ENCODE data around the gene PHC3.

Gene PHC3

DNA sequence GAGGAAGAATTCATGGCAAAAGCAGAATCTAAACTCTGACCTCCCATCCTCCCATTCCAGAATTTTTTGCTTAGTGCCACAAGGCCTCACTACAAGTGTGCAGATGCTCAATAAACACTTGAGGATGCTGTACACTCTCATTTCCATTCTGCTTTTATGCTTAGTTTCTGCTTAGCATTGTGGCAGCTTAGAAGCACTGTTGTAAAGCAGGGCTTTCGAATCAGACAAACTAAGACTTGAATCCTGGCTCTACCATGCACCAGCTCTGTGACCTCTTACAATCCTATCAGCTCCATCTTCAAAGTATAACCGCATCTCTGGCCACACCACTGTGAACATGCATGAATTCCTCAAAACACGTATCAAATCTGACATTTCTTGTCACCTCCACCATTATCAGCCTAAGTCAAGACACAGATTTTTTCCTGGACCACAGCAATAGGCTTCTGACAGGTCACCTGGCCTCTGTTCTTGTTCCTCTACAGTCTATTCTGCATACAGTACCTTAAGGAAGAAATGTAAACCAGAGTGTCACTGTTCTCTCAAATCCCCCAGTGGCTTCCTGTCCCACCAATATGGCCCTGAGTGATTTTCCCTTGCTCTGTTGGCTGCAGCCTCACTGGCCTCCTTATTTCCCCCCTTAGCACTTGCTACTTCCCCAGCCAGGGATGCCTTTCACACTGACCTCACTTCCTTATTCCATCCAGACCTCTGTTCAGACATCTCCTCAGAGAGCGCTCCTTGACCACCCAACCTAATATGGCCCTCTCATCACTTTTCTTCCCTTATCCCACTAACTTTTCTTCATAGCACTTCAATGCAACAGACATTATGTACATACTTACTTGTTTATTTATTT is 8.1 kb upstream of the PHC3 start:
- no peak for DNase-seq

DNA sequence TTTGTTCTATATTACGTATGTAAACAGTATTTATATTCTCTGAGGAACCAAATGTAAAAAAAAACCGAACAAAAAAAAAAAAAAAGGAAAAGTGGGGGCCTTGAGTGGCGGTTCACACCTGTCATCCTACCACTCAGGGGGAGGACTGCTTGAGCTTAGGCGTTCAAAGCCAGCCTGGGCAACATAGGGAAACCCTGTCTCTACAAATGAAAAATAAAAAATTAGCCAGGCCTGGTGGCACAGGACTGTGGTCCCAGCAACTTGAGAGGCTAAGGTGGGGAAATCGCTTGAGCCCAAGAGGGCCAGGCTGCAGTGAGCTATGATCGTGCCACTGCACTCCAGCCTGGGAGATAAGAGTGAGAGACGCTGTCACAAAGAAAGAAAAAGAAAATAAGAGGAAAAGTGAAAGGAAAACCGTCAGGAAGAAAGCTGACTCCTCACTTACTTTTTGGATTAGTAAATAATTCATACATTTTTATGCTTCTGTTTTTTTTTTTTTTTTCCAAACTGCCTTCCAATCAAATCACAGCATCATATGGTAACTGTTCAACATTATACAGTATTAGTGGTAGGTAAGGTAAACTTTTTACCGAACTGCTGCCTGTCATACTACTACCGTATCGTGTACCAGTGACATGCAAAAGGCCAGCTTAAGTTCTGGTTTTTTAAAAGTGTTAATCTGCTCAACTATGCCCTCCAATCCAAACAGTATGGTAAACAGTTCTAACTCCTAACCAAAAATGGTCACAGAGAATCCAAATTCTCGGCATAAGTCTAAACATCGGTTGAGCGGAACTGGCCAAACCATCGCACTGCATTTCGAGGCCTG is 1.2 kb downstream of the PHC3 start:
- peak in 1 of 2 experiments; percentile 18 for DNase-seq

DNA sequence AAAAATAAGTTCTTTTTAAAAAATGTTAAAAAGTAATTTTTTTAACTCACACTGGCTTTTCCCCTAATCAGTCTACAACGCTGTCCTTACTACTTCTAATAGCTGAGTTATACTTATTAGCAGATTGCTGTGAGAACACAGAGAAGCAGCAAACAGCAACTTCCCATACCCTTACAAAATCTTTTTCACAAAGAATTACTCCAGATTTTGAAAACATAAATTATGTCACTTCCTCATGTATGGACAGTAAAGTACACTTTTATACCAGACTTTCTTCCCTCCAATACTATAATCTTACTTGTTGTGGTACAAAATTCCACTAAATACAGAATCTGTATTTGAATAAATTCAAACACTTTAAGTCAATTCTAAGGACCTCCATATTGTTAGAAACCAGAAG is 2.1 kb downstream of the PHC3 start:
- no peak for DNase-seq

DNA sequence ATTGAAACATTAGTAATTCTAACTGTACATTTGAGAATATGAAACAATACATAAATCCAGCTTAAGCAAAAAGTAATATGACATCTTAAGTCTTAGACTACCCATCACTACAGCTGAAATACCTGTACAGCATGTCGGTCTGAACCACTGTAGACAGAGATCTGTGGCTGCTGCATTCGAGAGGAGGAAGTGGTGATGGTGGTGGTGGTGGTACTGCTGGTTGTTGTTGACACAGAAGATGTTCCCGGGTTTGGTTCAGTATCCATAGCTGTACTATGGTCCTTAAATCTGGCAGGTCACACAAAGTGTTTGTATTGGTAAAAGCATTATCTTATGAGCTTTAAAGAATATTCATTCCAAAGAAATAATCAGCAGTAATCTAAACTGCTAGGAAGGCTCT is 2.9 kb downstream of the PHC3 start:
- DNase-seq: peak; percentile 36 to 46

DNA sequence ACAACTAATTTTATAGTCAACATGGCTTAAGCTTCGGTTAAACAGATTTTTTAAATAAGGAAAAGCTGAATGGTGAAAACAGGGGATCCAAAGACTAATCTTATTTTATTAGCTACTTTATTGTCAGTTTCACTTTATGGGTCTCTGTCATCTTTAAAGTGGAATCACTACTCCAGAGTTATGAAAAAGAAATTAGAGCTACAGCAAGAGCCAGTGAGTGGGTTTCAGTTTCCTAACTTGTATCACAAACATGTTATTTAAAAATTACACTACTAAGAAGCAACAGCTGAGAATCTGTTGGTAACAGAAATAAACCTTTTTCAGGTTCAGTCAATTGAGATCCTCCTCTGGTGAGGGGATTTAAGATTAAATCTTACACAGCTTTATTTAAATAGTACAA is 10.0 kb downstream of the PHC3 start:
- DNase-seq: no peak

DNA sequence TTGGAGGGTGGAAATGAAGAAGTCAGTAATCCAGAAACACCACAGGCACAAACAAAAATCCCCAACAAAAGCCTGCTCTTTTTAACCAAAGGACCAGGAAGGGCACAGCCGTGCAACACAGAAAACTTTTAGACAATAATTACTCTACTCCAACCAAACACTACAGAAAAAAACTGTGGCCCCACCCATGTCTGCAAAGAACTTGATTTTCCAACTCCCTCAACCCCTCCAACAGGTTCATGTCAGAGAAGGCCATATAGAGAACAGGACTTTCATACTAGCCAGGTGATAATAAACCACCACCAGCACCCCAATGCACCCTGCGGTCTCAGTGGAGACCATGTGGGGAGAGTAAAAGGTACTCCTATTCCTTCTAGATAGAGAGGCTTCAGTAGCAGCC is 16.8 kb downstream of the PHC3 start:
- DNase-seq: no peak

DNA sequence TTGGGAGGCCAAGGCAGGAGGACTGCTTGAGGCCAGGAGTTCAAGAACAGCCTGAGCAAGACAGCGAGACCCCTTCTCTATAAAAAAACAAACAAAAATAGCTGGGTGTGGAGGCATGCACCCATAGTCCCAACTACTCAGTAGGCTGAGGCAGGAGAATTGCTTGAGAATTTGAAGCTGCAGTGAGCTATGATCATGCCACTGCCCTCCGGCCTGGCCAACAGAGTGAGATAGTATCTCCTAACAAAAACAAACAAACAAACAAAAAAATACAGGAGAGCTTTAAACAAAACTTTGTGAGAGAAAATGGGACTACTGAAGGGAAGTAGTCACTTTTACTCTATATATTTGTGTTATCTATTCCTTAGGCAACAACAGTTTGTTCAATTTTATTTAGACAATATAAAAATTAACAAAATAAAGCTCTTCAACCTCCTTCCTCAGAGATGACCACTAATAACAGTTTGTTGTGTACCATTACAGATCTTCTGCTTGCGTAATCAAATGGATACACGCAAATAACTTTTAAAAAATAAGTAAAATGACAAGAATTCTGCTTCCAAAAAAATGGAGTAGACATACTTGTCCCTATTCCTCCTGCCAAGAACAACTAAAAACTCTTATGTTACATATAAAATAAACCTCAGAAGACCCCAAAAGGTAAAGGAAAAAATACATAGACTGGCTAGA is 17.4 kb downstream of the PHC3 start:
- no peak for DNase-seq

DNA sequence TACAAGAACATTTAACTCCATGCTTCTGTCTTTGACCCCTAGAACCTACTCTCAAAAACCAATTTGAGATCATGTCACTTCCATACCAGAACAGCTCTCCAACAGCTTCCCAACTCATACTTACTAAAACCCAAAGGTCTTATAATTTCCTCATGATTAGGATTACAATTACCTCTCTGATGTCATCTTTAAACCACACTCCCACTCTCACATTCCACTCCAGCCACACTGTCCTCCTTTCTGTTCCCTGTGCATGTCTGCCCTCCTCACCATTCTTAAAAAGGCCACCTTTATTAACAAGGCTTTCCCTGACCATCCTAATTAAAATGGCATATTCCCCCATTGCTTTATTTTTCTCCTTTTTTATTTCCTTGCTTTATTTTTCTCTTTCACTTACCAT is 18.9 kb downstream of the PHC3 start:
- DNase-seq: no peak

DNA sequence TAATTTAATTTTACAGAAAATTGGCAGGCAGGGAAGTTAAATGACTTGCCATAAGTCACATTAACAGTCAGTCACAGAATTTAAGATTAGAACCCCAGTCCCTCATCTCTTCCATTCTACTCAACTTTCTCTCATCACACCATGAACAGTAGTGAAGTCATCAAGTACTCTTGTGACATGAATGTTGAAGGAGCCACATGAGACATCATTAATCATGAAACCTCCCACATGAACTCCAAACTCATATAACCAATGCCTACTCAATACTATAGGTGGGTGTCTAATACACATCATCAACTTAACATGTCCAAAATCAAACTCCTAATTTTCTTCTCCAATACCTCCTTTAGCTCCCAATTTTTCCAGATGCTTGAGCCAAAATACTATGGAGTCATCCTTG is 19.5 kb downstream of the PHC3 start:
- no peak for DNase-seq

DNA sequence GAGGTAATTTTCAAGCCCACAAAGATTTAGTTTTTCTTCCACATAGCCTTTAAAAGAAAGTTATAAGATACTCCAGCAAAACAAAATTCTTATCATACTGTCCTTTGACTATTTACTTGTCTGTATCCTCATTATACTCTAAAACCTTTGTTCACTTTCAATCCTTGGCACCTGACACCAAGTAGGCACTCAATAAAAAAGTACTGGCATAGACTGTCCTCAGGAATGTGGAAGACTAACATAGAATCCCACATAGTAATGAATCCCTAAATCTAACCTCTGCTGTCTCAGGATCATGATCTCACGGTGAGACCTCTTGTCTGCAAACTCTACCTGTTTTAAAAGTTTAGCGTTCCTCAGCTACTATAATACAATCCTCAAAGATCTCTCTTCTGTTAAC is 21.6 kb downstream of the PHC3 start:
- no peak for DNase-seq

DNA sequence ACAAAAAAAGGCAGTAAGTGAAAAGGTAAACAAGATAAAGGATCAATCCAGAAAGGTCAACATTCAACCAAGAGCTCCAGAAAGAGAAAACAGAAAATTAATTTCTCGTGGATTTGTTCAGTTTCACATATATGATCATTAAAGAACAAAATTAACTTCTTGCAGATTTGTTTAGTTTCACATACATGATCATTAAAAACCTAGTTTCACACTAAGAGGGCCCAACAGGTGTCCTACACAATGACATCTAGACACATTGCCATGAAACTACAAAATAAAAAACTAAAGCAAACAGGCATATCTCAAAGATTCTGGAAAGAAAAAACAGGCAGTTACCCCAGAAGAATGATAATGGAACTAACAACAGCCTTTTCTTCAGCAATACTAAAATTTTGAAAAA is 22.1 kb downstream of the PHC3 start:
- no peak for DNase-seq

DNA sequence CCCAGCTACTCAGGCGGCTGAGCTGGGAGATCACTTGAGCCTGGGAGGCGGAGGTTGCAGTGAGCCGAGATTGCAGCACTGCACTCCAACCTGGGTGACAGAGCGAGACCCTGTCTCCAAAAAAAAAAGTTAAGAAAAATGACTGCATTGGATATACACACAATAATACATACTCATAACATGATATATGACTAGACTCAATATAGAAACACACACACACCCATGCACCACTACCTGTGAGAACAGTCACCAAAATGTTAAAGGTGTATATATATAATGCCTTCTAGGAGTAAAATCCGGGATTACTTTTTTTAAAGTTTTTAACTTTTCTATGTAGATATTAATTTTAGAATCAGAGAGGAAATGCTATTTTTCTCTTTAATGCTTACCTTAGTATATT is 25.9 kb downstream of the PHC3 start:
- DNase-seq: no peak

DNA sequence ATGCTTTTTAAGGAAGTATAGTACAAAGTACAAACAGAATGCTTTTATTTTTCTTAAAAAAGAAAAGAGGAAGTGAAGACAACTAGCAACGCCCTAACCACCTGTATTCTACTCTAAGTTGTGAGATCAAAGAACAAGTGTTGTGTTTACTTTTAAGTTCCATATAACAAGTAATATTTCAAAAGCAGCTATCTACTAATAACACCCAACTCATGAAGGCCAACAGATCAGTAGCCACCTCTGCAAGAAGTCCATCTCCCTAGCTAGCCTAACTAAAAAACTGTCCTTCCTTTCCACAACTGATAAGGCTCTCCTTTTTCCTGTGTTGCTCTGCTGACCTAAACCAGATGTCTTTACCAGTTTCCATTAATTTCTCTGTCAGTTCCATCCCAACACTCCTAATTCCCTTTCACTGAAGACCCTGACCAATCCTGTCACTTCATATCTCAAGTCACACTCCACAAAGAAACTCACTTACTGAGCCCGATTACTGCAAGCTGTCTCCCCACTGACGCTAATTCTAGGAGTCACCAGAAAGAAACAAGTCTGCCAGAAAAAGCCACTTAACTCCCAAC is 26.9 kb downstream of the PHC3 start:
- DNase-seq: no peak

DNA sequence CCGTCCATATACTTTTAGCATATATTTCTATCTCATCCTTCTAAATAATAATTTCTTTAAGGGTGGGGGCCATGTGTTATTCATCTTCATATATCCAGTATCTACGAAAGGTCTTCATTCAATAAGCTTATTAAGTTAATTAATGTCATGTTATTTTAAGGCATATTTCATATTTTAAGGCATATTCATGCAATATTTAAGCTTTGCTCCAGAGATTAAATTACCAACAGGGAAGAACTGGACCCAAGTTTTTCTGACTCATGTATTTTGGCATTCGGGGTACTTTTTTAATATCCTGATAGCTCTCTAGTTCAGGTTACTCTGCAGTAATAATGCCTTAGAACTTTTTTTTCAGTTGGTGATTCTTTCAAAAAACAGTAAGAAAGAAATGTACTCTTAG is 27.4 kb downstream of the PHC3 start:
- DNase-seq: no peak

DNA sequence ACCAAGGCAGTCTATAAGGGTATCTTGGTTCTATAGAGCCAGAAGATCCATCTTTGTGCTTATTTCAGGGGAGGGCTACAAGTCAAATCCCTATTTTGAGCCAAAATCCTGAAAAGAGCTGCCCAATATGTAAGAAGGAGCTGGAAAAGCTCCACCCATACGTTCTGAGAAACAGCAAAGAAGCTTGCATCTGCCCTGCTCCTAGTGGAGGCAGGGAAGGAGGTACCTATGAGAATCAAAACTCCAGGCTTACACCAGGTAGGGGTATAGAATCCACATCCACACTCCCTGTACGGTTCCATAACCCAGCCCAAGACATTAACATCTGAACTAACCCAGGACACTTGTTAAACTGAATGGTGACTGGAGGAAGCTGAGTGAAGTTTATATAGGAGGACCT is 30.0 kb downstream of the PHC3 start:
- DNase-seq: no peak

DNA sequence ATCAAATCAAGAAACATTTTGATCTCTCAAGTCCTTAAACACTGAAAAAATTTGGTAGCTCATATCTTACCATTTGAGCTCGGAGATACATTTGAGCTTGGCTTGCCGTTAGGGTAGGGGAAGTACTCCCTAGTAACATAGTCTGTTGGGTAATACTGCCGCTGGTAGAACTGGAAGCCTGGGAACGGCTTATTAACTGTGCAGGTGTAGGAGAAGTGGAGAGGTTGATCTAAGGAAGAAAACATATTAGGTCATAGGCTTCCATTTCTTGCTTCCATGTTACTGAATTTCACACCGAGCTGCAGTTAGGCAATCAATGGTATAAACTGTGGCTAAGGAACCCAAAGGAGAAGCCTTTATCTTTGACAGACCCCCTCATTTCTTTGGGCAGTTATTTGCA is 32.5 kb downstream of the PHC3 start:
- DNase-seq: no peak

DNA sequence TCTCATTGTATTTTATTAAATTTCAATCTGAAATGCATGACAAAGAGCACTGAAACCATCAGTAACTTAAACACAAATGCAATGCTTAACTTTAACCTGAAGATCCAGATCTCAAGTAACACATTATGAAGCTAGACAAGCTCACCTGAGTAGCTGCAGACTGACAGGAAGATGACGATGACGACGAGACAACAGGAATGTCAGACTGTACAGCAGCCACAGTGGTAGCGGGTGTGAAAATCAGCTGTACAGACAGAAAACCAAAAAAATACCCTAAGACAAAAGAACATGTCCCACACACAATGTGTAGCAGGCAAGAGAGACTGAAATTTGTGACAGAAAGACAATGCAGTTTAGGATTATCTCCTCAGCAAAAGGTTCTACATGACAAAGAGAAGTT is 36.3 kb downstream of the PHC3 start:
- no peak for DNase-seq

DNA sequence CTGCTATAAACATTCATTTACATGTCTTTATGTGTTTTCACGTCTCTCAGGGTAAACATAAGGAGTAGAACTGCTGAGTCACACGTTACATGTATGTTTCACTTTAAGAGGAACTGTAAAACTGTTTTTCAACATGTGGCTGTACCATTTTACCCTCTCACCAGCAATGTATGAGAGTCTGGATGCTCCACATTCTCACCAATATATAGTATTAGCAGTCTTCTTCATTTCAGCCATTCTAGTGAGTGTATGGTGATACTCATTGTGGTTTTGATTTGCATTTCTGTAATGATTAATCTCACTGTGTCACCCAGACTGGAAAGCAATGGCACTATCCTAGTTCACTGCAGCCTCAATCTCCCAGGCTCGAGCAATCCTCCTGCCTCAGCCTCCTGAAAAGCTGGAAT is 37.1 kb downstream of the PHC3 start:
- DNase-seq: peak in 1 of 2 experiments; percentile 14

DNA sequence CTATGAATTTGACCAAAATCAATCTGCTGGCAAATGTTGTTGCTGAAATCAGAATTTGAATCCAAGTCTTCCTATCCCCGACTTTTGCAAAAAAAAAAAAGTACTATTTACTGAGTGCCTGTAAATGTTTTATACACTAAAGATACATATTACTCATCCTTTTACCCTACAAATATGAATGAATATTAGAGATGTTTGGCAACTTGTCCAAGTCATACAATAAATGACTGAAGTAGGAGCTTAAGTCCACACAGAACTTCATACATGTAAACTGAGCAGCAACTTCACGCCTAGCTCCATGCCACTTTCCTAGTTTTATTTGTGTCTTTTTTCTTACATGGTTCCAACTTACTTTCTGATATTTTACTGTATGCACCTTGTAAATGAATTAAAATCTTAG is 39.2 kb downstream of the PHC3 start:
- DNase-seq: no peak

DNA sequence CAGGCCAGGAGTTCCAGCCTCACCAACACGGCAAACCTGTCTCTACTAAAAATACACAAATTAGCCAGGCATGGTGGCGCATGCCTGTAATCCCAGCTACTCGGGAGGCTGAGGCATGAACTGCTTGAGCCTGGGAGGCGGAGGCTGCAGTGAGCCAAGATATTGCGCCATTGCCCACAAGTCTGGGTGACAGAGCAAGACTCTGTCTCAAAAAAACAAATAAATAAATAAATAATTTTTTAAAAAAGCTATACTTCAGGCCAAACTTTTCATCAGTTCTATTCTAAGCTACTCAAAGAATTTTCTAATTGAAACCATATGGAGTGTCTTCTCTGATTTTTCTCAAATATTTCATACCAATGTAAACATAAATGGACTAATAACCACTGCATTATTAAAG is 43.5 kb downstream of the PHC3 start:
- no peak for DNase-seq

DNA sequence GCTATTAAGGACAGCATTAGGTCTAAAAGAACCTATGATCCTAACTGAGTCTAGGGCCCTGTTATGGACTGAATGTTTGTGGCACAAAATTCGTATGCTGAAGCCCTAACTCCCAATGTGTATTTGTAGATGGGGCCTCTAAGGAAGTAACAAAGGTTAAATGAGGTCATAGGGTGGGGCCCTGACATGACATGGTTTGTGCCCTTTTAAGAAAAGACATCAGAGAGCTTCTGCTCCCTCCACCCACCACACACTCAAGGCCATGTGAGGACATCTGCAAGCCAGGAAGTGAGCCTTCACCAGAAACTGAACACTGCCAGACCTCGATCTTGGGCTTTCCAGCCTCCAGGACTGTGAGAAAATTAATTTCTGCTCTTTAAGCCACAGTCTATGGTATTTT is 49.2 kb downstream of the PHC3 start:
- DNase-seq: peak in 1 of 2 experiments; percentile 13

DNA sequence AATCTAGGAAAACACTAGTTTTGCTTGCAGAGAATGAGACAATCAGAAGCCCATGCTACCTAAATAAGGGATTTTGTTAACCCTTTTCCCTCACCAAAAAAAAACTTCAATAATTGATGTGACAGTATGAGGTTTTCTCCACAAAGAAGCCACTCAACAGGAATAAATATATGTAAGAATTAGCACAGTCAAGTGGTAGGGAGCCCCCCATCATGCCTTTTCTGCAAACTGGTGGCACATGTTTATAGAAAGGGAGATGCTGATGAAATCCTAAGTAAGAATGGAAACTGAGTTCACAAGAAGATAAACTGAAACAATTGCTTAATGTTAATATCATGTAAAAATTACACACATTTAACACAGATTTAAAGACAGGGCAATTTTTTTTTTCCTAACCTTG is 51.0 kb downstream of the PHC3 start:
- no peak for DNase-seq

DNA sequence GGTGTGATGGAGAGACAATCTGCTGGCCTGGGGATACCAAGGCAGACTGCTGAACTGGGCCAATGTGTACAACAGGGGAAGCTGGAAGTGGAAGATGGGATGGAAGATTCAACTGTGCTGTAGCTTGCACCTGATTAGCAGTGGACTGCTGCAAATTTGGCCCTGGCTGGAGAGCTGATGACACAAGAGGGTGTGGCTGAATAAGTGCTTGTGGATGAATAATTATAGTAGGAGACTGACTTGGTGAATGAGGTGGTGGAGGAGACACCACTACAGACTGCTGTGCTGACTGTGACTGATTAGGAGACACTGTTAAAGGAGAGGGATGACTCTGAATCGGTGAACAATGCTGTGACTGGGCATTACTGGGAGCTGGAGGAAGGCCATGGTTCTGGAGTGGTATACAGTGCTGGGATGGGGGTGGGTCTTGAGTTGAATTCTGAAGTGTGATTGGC is 52.5 kb downstream of the PHC3 start:
- peak in 1 of 2 experiments; percentile 11 for DNase-seq
